GF-D8 (cell line): Measurements from ENCODE around the gene MACROD2.

Experiments
- DNase-seq: peaks from one replicate; lab custom pipeline; 2025; lab: John Stamatoyannopoulos, UW

MACROD2 gene

DNA sequence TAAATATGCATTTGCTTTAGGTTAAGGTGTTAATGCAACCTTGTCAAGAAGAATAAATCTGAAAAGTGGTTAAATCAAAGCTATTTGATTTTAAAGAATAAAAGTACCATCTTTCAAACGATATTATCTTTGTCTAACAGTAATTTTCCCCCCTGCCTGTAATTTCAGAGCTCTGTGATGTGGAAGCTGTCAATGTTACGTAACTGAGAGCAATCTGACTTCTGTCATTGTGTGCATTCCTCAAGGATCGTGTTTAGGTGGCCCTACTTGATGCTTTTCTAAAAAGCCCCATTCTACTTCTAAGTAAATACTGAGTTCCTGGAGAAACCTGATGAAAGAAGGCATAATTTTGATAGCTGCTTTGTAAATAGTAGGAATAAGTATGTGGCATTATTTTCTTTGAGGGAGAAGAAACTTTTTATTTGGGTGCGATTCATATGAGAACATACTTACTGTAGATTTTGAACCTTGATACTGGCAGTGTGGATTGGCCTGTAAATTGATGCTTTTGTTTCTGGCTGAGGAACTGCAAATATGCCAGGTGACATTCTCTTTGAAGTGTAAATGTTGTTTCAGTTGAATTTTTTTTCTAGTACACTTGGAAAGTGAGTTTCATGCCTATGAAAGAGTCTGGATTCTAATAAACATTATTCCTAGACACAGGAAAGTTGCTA lies 871.7 kb downstream of the MACROD2 start:
- DNase-seq: no peak

DNA sequence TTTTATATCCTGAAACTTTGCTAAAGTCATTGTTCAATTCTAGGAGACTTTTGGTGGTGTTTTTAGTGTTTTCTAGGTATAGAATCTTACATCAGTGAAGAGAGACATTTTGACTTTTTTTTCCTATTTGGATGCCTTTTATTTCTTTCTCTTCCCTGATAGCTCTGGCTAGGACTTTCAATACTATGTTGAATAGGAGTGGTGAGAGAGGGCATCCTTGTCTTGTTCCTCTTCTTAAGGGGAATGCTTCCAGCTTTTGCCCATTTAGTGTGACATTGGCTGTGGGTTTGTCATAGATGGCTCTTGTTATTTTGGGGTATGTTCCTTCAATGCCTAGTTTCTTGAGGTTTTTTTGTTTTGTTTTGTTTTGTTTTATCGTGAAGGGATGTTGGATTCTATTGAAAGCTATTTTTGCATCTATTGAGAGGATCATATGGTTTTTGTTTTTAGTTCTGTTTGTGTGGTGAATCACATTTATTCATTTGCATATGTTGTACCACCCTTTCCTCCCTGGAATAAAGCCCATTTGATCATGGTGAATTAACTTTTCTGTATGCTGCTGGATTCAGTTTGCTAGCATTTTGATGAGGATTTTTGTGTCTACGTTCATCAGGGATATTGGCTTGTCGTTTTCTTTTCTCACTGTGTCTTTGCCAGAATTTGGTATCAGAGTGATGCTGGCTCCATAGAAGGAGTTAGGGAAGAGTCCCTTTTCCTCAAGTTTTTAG lies 882.1 kb downstream of the MACROD2 start:
- no peak for DNase-seq

DNA sequence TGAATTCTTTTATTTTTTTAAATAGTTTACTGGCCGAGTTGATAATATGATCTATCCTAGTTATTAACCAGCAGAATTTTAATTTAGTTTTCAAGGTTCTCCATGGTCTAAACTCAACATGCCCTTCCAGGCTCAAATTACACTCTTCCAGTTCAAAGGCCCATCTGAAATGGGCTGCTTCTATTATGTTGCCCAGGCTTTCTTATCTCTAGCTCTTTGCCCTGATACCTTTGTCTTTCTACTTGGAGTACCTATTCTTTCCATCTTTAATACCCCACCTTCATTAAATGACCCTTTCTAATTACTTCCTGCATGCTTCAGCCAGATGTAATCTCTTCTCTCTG lies 883.3 kb downstream of the MACROD2 start:
- DNase-seq: no peak

DNA sequence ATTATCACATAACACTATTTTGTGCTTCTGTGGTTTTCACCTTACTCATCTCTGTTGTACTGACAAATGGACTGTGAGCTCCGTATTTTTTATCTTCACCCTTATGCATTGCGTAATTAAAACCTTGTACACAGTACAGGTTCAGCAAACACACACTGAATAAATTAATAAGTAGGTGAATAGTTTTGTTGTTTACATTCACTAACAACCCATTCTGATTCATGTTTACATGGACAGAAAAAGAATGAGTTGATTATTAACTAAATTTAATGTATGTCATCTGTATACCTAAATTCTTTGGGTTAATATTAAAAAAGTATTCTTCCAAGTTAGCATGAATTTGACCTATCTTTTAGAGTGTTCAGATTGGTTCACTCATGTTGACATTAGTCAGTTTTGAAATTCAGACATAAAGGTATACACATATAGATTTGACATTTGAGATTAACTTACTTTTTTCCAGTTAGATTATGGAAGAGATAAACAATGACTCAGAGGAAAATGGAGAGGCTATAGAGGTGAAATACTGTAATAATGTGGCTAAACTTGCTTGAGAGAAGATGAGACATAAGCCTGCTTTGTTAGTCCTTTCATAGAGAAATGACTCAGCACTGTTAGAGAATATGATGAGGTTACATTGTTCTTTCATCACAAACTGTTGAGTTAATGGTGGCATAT lies 883.8 kb downstream of the MACROD2 start:
- no peak for DNase-seq

DNA sequence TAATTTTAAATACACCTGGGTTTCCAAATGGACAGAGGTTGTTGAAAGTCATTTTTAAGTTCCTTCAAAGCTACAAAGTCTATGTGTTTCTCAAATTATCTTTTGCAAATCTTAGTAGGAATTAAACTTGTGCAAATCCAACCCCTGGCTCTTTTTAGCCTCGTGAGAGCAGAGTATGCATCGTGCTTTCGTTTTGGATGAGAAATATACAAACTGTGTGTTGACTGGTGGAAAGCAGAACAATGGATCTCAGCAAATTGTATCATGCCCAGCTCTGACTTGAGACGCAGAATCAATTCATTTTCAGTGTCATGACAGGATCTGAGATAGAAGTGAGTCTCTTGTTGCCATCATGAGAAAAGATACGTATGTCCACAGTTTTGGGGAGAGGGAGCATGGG lies 884.5 kb downstream of the MACROD2 start:
- DNase-seq: no peak

DNA sequence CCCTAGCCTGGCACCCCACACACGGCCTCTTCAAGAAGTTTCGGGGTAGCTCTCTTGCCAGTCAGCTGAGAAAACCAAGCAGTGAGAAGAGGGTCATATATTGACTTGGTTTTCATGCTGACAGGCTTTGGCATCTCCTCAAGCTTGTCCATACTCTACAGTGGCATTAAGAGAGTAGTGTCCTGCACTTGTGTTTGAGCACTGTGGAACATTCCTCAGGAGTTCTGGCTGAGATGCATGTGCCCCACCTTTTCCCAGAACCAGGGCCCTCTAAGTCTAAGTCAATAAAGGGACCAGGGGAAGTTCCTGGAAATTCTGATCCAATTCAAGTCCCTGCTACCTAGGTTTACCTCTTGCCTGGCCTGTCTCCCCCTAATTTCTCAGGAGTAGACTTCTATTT lies 886.2 kb downstream of the MACROD2 start:
- DNase-seq: no peak

DNA sequence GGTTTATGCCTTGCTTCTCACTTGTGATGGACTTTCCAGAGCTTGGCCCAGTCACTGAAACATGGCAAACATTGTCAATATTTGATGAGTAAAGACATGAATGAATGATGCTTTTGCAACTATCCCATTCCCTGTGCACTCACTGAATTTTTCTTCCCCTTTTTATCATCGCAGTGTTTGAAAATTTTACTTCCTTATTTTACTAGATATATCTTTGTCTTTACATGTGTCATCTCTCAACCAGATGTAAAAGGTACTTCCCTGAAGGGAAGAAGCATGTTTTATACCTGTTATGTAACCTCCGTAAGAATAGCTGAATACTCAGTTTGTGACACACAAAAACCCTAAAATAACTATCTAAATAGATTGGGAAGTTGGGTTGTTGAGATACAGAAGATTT lies 886.8 kb downstream of the MACROD2 start:
- no peak for DNase-seq

DNA sequence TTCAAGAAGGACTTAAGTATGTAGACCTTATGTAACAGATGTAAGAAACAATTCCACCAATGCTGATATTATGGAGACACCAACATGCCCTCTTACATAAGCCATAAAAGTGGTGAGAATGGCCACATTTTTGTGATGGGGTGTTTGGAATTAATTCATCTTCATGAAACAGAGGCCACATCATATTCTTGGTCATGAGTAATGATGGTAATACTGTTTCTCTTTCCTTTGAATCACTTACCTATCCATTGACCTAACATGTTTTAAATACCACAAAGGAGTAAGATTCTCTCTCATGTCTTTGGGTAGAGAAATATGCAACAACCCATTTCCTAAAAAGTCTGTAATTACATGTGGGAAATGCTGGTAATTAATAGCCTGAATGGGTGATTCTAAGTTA lies 887.5 kb downstream of the MACROD2 start:
- DNase-seq: no peak

DNA sequence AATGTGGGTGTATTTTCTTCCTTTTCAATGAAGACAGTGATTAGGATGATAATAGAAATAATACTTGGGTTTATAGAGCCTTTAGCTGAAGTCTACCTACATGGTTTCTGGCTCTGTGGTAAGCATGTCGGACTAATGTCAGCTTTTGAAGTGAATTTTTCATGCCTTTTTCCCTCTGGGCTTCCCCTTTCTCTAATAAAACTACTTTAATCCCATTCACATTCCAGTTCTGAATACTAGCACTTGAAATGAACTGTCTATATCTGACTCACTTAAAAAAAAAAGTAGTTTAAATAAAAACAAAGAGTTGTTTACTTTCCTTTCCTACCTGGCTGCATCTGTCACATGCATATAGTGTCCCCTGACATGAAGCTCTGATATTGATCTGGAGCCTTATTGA lies 888.0 kb downstream of the MACROD2 start:
- no peak for DNase-seq

DNA sequence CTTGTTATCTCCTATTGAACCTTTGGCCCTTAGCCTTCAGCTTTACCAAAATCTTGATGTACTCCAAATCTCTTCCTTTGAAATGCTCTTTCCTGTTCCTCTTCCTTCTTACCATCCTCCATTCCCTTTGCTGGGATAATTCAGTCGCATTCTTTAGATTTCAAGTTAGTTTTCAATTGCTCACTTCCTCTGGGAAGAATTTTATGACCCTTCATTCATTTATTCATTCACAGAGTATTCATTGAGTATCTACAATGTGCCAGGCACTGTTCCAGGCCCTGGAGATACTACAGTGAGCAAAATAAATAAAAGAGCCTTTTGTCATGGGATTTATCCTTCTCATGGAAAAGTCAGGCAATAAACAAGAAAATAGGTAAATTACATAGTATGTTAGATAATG lies 890.3 kb downstream of the MACROD2 start:
- DNase-seq: no peak

DNA sequence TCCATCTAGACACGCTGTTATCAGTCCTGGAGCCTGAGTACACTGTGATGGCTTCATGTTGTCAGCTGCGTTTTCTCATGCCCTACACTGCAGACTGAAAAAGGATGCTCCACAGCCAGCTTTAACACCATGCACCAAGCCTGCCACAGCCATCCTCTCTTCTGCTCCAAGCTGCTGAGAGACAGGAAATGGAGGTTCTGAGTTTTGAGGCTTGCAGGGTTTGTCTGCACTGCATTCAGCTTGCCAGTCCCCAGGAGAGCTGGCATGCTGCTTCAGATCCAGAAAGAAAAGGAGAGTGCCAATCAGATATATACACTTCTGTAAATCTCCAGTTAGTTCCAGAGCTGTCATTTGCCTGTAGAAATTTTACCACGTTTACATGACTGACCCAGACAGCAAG lies 892.8 kb downstream of the MACROD2 start:
- DNase-seq: no peak

DNA sequence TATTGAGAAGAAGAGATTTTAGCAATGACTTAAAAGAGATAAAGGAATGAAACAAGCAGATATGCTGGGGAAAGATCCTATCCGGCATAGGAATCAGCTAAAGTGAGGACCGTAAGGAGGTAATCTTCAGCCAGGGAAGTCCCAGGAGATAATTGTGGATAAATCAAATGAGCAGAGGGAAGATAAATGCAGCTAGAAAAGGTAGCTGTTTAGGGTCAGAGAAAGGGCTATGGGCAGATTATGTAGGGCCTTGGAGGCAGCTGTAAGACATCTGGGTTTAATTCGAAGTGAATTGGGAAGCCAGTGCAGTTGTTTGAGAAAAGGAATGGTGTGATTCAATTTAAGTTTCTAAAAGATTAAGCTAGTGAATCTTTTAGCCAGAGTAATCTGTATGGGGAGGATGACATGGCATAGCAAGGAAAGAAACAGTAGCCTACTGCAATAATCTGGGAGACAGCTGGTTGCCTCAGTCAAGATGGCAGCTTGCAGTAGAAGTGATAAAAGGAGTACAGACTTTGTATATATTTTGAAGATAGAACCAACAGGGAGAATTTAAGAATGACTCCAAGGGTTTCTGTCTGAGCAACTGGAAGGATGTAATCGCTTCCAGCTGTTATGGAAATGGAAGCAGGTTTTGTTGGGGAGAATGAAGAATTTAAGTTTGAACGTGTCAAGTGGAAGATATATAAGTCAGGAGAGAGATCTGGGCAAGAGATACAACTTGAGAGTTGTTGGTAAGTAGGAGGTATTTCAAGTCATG lies 894.4 kb downstream of the MACROD2 start:
- no peak for DNase-seq

DNA sequence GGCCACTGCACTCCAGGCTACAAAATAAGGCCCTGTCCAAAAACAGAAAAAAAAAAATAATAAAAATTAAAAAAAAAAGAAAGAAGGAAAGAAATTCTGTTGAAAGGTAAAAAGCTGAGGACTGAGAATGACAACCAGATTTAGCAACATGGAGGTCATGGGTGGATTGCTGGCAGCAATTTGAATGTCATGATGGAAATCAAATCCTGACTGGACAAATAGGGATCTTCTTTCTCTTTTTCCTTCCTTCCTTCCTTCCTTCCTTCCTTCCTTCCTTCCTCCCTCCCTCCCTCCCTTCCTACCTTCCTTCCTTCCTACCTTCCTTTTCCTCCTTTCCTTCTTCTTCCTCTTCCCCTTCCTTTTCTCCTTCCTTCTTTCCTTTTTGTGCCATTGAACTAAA lies 895.4 kb downstream of the MACROD2 start:
- no peak for DNase-seq

DNA sequence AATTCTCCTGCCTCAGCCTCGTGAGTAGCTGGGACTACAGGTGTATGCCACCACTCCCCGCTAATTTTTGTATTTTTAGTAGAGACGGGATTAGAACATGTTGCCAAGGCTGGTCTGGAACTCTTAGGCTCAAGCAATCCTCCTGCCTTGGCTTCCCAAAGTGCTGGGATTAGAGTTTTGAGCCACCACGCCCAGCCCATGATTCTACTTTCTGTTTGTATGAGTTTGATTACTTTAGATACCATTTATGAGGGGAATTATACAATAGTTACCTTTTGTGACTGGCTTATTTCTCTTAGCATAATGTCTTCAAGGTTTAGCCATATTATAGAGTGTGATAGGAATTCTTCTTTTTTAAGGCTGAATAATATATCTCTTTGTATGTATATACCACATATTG lies 897.5 kb downstream of the MACROD2 start:
- DNase-seq: no peak

DNA sequence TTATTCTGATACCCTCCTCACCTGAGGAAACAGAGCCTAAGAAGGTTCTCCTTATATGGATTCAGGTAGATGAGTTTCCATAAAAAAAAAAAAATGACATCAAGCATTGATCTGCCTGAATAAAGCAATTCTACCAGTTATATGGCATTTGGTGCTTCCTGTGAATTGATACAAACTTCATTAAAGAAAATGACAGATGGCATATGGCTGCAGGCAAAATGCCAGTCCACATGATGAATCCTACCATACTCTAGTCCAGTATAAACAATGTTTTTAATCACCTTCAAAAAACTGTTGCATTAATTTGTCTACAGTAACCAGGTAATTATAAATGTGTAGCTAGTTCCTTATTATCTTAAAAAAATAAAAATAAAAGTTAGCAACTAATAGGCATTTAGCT lies 901.3 kb downstream of the MACROD2 start:
- DNase-seq: no peak

DNA sequence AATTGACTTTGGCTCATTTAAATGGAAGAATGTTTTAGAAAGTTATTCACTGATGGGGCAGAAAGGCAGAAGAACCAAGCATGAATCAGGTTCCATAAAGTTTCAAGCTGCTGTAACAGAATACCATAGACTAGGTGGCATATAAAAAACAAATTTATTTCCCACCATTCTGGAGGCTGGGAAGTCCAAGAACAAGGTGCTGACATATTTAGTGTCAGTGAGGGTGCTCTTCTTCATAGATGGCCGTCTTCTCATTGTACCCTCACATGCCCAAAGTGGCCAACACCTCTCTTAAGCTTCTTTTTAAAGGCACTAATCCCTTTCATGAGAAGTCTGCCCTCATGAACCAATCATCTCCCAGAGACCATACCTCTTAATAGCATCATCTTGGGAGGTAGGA lies 902.3 kb downstream of the MACROD2 start:
- no peak for DNase-seq

DNA sequence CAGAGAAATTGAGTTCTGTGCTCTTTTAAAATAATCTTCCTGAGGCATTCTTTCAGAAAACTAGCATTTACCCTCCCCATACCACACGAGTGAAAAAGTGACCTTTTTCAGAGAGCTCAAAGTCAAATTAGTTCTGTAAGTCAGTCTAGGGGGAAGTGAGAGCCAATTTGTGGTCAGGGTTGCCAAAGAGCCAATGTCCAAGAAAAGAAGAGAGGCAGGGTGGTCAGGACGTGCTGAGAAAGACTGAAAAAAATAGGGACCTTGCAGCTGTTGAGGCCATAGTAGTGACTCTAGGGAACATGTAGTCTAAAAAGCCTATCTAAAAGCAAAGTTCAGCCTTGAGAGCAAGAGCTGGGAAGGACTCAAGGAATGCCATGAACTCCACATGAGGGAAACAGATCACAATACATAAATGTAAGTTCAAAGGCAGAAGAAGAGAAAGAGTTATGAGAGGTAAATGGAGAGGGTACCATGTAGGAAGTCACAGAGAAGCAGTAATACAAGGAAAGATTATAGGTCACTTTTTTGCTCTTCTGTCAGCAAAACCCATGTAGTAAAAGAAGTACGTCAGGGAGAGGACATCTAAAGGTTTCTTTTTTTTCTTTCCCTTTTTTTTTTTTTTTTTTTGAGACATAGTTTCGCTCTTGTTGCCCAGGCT lies 907.2 kb downstream of the MACROD2 start:
- DNase-seq: no peak

DNA sequence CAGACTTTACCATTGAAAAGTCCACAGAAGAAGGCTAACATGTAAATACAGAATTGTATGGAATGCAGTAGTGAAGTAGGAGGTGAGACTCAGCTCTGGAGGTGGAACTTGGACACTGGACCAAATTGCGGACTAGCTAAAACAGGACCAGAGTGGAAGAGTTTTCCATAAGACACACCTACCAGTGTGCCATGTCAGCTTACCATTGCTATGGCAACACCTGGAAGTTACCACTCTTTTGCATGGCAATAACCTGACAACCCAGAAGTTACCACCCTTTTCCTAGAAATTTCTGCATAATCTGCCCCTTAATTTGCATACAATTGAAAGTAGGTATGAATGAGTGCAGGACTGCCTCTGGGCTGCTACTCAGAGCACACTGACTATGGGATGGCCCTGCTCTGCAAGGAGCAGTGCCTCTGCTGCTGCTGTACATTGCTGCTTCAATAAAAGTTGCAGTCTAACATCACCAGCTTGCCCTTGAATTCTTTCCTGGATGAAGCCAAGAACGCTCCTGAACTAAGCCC lies 911.7 kb downstream of the MACROD2 start:
- DNase-seq: no peak

DNA sequence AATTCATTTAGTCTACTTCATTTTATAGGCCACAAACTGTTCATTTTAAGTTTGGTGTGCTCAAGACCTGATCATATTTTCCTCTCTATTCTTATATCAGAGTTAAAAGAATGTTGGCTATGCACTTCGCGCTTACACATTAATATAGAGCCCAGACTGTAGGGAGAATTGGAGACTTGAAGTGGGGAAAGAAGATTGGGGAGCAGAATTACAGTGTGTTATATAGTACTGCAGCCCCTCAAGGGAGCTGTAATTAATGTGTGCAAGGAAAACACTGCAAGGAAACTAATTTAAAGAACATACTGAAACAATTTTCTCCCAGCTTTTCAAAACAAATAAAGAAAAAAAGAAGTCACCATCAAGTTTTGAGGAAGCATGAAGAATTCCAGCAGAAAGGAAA lies 914.8 kb downstream of the MACROD2 start:
- DNase-seq: no peak

DNA sequence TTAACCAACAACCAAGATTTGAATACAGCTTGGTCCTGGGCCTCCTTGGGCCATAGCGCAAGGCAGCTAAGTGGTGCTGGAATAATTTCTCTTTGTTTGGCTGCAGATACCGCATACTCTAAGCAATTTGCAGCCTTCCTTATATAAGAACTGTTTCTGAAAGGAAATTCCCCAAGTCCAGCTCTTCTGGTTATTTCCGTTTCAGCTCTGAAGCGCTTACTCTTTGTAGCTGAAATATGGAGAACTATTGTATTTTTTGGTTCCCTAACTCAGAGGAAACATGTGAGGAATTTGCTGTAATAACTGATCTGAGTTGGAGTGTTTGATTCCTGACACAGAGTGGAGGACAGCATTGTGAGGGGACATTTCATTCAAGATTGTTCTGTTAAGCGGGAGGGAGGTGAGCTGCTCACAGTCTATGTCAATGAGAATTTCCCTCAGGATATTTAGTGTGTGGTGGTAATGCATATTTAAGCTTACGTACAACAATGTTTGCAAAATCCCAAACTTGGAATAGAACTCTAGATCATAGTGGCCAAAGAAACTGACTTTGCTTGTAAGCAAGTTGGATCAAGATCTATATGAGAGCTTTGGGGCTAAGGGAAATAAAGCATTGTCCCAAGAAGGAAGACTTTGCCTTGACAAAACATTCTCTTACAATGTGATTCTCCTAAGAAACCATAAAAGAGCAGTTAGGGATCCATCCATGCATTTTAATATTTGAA lies 918.7 kb downstream of the MACROD2 start:
- DNase-seq: no peak

DNA sequence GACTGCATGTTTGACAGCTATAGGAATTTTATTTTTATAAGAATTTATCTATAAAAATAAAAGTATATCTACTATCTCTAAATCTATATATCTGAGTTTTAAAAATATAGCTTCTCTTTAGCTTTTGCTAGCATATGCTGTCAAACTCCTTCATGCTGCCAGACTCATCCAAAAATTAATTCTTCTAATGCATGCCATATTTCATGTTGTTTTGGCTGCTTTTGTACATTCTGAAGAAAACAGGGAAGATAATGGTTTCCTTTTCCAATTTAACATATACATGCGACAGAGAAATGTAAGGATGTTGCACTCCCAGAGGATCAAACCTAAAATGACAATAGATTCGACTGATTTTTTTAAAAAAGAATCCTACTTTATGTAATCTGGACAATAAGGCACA lies 919.3 kb downstream of the MACROD2 start:
- no peak for DNase-seq
